GM21447 (cell line): Measurements from ENCODE around the gene TUBB3.
"Not testable (repeated sequence)": the region's sequence is repeated elsewhere in the genome, so short reads cannot be mapped to it uniquely, and the experiment has no call there.

ENCODE experiments used
- ATAC-seq: cut with Tn5 transposase; IDR thresholded peaks from one replicate; pipeline ENCODE4 v1.9.1; 2021; ENCODE audit not compliant: unreplicated experiment

The TUBB3 gene

GRCh38 chr16:89964201-89964600 lies 41.1 kb downstream of the TUBB3 start:
- no peak for ATAC-seq

- no peak for ATAC-seq
These were observed 42.5 kb downstream of the TUBB3 start for GRCh38 chr16:89965447-89966225.

- no peak for ATAC-seq
These were observed 43.6 kb downstream of the TUBB3 start for GRCh38 chr16:89966756-89967155.

GRCh38 chr16:89967436-89967835 lies 44.3 kb downstream of the TUBB3 start:
- ATAC-seq, result not testable (repeated sequence)

DNA sequence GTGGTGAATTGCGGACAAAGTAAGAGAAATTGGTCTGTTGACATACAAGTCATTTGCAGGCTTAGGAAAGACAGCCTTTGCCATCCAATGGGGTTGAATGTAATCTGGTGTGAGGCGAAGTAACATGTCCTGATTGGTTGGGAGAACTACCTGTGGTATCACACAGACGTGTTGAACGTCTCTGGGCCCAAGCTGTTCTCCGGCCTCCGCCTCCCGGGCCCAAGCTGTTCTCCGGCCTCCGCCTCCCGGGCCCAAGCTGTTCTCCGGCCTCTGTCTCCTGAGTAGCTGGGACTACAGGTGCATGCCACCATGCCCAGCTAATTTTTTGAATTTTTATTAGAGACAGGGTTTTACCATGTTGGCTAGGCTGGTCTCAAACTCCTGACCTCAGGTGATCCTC lies 44.9 kb downstream of the TUBB3 start:
- ATAC-seq, result not testable (repeated sequence)

DNA sequence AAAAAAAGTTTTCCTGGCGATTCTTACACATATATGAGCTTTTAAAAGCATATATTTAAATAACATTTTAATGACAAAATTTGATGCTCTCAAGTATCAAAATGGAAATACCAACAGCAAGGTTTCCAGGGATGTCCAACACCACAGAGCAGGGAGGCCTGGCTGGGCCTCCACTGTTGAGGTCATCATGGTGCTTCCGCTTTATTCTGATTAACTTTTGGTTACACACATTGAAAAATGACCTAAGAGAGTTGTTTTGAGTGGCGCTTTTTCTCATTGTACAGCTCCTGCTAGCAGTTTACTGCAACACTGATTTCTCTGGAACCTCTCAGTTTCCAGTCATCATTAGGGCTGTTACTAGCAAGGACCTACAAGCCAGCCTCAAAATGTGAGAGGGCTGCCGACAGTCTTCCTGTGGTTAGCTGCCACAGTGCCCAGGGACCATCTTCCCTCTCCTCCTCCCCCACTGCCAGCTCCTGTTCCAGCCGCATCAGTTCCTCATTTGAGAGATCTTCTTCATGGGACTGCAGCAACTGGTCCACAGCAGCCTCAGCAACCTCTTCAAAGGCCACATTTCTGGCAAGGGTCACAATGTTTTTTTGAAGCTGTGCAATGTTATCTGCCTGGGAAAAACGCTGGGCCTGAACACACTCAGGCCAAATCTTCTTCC lies 46.7 kb downstream of the TUBB3 start:
- no peak for ATAC-seq

DNA sequence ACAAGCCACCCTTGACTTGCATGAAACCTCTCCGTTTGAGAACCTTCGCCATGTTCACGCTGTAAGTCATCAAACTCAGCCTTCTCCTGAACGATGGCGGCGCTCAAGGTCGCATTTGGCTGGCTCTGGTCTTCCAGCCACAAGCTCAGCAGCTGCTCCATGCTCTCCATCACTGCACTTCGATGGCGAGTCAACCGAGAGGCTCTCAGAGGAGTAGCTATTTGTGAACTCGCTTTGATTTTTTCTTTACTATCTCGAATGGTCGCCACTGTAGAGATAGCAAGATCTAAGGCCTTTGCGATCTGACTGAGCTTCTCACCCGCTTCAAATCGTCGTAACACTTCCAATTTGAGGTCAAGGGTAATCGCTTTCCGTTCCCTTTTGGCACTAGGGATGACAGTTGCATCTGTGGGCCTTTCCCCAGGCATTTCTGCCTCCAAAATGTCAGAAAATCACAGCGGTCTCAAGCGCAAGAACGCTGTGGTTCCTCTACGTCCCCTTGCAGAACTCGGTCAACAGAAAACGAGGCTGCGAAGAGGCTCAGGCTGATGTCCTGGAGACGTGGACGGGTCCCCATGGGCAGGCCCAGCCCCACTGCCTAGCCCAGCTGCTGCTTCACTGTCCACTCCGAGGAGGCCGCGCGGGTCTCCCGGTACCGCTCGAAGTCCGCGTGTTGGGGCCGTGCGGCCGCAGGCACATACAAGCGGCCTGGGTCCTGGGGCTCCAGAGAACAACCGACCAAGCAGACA lies 48.5 kb downstream of the TUBB3 start:
- no peak for ATAC-seq

- peak; percentile 62 for ATAC-seq
These were observed 49.4 kb downstream of the TUBB3 start for GRCh38 chr16:89972244-89973234.

DNA sequence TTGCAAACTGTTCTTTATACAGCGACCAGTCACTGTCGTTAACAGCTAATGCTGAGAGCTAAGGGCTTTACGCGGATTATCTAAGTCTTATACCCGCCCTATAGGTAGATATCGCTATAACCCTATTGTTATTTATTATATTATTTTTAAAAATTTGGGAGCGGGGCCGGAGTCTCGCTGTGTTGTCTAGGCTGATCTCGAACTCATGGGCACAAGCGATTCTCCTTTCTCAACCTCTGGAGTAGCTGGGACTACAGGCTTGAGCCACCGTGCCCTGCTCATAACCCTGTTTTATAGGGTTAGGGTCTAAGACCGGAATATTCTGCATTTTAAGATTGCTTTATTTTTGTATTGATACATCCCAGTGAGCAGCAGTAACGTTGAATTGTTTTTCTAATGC lies 50.1 kb downstream of the TUBB3 start:
- ATAC-seq, result no peak

DNA sequence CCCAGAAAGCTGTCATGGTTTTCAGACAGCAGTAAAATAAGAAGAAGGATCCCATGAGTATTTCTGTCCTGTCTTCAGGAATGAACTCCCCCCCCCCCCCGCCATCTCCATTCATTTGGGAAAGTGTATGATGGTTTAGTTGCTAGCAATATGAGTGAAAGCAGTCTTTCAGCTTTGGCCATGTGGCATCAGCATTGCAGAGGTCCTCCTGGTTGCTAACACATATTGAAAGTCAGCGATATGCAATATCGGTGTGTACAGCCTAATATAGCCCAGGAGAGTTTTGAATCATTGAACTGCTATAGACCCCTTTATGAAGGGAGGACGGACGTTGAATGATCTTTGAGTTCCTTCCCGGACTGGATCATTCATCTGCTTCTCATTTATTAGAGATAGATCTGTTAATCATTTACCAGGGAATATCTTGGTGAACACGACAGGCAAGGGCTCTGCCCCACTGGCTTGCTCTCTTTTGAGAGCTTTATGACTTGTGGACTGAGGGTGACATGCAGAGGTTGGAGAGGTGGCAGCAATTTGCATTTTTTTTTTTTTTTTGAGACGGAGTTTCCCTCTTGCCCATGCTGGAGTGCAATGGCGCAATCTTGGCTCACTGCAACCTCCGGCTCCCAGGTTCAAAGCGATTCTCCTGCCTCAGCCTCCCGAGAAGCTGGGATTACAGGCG lies 50.7 kb downstream of the TUBB3 start:
- ATAC-seq, result no peak

DNA sequence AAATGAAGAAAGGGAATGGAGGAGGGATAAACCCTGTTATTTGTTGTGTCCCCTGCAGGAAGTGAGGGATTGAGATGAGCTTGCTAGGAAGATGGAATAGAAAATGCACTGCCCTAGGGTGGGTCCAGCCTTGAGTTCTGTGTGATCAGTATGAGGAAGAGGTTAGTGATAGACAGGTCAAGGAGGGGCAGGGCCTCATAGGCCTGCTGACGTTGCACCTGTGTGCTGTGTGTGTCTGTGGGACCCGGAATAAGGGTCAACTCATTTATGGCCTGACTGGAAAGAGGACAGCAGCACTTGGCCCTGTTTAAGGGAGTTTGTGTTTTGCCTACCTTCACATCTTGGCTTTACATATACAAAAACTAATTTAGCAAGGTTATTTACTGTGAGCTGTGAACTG lies 51.7 kb downstream of the TUBB3 start:
- ATAC-seq, result no peak

GRCh38 chr16:89981414-89981813 lies 58.3 kb downstream of the TUBB3 start:
- peak; percentile 85 for ATAC-seq

GRCh38 chr16:89982318-89982717 lies 59.2 kb downstream of the TUBB3 start:
- ATAC-seq, result no peak

DNA sequence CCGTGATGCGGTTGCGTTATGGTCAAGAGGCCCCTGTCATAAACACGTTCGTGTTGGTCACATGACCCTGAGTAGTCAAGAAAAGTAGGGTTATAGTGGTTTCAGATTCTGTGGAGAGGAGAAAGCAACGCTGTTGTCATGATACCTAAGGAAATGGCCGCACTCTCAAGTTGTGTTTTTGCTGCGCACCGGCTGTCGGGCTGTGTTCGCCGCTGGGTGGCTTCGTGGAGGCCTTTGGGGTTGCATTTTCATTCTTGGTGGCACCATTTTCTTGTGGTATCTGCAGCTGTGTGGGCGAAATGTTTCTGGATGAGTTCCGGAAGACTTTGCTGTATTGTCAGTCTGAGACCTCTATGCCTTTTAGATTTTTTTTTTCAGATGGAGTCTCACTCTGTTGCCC lies 60.4 kb downstream of the TUBB3 start:
- ATAC-seq, result no peak

GRCh38 chr16:89984216-89984615 lies 61.1 kb downstream of the TUBB3 start:
- no peak for ATAC-seq

DNA sequence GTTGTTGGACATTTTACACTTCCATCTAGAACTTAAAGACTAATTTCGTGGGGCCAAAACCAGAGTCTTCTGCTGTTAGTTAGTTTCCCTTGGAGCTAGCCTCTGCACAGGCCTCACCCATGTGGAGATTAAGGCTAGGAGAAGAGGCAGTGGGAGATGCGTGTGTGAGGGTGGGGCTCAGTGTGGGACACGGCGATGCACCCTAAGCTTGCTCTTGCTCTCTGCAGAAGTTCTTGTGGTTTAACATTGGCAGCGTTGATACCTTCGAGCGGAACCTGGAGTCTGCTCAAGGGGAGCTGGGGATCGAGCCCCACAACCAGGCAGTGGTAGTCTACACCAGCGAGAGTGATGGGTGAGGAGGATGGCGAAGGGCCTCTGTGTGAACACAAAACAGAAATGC lies 62.1 kb downstream of the TUBB3 start:
- ATAC-seq, result no peak
